NCI-H2227 (cell line): Measurements from ENCODE around the gene XPO5.

Experiments used
- DNase-seq: peaks from one replicate; lab custom pipeline; 2025; ENCODE audit not compliant: unreplicated experiment; lab: John Stamatoyannopoulos, UW

XPO5 gene

DNA sequence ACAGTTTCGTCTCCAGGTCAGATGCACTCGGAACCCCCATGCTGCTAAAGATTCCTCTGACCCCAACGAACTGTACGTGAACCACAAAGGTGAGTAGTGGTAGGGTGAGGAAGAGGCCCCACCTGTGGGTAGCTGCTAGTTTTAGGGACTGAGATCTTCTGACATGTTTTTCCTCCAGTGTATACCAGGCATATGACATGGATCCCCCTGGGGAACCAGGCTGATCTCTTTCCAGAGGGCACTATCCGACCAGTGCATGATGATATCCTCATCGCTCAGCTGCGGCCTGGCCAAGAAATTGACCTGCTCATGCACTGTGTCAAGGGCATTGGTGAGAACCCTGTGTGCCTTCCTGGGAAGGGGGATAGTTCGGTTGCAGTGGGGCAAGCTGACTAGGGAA is 55.7 kb downstream of the XPO5 start:
- no peak for DNase-seq

DNA sequence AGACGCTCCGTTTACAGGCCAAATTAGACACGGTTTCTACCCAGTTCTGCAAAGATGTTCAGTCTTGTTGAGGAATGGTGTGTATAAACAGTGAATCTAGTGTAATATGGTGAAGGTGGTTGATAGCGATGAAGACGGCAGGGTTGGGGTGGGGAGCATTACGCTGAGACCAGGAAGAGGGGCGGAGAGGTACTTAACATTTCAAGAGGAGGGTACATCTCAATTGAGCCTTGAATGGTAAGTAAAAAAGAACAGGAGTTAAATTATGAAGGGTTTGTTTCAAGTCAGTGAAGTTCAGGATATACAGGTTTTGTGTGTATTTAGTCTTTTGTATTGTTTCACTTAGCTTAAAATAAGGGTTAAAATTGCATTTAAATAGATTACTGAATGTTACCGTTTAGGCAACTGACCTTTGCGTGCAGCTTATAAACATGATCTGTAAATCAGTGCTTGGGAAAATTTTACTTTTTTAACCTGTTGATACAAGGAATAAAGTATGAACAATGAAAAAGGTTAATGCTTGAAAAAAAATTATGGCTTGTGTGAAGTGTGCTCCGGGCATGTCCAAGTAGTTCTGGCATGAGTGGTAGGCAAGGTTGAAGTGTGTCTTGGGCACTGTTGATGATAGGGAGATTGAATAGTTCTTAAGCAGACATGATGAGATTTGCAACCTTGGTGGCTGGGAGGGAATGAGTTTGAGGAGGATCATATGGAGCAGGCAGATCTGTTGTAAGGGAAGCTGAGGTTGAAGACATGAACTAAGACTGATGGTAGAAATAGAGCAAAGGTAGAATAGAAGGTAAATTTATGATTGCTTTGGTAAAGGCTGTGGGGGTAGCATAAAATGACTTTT is 58.1 kb downstream of the XPO5 start:
- no peak for DNase-seq

DNA sequence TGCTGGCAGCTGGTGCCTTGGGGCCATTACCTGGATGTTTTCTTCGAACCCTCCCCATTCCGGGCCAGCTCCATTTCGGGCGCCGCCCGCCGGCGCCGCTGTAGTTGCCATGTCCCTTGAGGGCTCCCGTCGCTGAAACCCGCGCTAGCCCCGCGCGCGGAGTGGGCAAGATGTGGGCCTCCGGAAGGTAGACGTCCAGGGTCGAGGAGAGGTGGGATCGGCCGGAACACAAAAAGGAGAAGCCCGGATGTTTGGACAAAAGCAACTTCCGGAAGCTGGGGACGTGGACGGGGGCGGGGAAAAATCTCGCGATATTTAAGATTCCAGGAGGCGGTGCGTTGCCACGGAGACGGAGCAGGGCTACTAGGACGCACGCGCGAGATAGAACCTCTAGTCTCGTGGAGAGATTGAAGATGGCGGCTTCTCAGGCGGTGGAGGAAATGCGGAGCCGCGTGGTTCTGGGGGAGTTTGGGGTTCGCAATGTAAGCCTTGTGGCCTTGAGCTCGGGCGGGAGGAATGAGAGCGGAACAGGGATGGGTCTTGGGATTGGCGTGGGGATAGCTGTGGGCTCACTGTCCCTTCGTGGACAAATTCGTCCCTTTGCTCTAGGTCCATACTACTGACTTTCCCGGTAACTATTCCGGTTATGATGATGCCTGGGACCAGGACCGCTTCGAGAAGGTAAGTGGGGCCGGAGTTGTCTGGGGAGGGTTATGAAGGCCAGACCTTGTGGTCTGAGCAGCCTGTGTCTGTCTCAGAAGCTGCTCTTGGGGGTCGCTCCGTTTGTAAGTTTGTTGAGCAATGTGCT is 58.9 kb downstream of the XPO5 start, which contains the start of the genes POLR1C and YIPF3:
Gene POLR1C, plus strand, starts transcription at position 393 of the 808 bp plus-strand sequence. Its CDS starts 21 bp downstream, at position 414.
Gene YIPF3, minus strand, starts transcription at position 230 of the 808 bp plus-strand sequence. Its CDS starts 119 bp downstream, at position 111.
- peak; percentile 97 for DNase-seq

DNA sequence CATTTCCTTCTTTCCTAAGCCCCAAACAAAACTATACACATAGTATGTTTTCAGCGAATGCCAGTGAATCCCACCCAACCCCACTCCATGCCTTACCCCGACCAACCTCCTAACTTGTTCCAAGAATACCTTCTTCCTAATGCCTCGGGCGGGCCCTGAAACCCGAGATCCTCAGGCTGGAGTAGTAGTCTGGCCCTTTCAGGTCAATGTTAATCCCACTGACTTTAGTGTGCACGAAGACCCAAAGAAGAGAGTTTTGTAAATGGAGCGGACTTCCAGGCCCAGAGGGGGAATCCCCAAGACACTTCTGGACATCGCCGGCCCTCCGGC is 59.5 kb downstream of the XPO5 start:
- DNase-seq: no peak

DNA sequence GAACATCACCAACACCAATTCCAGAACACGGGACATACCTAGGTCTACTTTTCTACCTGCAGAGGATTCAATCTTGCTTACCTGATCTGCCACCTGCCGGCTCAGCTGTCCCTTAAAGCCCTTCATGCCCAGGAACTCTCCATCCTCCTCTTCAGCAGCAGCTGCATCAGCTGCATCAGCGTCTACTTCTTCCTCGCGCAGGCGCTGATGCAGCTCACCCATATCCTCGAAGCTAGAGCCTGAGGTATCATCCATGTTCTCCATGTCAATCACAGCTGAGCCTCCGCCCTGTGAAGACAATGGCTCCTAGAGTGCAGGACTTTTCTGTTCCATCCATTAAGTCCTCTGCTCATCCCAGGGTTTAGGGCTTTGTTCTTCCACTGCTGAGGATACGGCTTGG is 60.0 kb downstream of the XPO5 start:
- peak; percentile 49 for DNase-seq

DNA sequence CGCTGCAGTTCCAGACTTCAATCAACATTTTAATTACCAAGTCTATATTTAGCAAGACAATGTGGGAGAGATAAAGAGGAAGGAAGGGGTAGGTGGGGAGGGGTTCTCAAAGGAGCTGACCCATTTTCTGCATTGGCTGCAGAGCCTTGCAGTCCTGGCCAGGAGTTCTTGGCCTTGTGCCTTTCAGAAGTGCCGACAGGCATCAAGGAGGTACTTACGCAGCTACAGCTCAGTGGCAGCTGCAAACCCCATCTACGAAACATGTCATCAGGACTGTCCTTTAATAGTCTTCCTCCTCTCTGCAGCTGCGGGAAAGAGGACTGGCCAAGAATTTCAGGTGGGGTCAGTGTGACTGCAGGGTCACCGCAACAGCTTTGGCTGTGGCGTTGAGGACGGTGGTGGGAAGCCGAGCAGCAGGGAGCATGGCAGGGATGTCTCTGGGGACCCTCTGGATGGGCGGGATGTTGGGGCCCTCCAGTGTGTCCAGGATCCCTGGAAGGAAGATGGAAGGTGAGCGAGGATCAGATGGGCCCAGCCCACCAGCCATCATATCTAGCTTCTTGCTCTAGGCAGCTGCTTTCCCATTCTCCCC is 63.9 kb downstream of the XPO5 start:
- DNase-seq: no peak

DNA sequence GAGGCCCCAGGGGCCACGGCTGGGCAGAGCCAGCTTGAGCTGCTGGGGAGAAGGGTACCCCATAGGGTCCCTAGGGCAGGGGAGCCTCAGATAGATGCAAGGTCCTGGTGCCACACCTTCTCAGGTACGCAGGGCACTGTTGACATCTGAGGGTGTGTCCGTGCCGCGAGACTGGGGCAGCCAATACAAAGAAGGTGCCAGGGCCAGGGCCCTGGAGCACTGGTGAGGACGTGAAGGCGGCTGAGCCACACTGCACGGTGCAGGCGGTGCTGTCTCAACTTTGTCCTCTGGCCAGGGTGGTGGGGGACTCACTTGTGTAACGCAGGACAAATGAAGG is 65.0 kb downstream of the XPO5 start:
- DNase-seq: no peak

DNA sequence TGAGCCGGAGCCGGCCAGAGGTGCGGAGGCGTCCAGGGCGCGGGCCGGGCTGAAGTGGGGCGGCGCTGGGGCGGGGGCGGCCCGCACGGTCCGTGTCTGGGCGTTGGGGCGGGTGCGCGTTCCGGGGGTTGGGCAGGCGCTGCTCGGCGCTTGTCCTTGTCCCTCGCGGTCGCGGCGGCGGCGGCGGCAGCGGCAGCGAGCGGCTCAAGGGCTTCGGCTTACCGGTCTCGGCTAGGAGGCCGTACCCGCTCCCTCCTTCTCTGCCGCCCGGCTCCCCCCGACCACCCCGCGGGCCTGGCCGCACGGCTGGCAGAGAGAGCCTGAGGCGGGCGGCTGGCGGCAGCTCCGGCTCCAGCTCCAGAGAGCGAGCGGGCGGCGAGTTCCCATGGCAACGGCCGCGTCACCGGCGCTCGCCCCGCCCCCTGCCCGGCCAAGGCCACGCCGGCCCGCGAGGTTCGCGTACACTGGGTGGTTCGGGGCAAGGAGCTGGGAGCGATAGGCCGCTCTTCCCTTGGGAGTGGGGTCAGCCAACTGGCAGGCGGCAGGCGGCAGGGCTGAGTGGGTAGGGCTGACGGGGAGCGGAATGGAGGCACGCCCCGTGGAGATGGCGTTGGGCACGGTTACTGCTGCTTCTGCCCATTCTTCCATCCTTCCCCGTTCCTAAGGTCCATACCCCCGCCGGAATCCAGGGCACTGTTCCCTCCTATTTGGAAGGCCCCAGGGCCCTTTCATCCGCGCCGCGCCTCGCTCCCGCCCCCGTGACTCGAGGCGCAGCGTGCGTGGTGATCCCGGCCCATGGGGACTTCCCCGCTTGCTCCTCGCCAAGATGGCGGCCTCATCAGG is 65.6 kb downstream of the XPO5 start, which contains the start of gene LRRC73:
Gene LRRC73, minus strand, starts transcription at position 363 of the 843 bp plus-strand sequence. CDS start 561 bp downstream, outside the sequence.
- peak; percentile 82 for DNase-seq

DNA sequence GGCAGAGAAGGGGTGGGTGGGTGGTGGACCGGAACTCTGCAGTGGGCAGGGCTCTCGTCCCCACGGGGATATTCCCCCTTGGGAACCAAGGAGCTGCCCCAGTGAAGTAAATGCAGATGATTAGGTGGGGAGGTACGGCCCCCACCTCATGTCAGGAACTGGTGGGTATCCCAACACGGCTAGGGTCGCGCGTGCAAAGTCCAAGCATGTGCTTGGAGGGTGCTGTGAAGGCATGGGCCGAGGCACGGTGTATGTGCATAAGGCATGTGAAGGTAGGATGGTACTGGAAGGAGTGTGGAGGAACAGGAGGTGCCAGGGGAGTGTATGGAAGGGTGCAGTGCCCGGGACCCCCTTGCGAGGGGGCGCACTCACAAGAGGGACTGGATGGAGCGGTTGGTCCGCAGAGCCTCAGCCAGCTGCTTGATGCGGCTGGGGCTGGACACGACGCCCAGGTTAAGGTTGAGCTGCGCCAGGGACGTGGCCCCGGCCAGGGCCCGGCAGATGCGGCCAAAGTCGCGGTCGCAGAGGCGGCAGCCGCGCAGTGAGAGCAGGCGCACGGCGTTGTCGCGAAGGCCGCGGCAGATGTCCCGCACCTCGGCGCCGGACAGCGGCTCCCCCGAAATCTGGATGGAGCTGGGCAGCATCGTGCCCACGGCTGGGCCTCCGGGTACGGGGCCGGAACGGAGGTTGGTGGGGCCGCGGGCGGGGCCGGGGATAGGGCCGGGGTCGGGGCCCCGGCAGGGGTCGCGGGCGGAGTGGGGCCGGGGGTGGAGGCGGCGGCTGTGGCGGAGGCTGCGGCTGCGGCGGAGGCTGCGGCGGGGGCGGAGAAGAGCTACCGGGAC is 66.5 kb downstream of the XPO5 start:
- DNase-seq: no peak

DNA sequence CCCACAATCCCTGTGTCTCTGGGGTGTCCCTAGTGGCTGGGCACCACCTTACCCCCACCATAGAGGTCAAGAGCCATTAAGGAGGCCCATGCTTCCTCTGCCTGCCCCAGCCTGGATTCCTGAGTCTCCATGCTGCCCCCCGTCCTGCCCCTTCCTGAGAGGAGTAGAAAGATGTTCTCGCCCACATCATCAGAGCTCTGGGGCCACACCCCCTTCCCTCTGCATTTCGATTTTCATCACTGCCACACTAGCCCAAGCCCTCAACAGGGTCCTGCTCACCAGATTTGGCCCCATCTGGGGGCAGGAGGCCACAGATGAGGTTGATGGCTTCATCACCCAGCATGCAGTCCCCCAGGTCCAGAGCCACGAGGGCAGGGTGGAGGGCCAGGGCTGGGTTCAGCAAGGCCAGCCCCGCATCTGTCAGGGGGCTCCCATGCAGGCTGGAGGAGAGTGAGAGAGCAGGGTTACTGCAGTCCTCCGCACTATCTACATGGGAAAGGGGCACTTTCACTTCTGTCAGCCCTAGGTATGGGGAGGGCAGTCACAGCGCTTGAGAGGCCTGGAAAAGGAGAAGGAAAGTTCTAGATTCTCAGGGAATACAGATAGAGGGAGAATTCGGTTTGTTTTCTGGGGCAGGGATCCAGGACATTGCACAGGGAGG is 67.2 kb downstream of the XPO5 start:
- DNase-seq: no peak

DNA sequence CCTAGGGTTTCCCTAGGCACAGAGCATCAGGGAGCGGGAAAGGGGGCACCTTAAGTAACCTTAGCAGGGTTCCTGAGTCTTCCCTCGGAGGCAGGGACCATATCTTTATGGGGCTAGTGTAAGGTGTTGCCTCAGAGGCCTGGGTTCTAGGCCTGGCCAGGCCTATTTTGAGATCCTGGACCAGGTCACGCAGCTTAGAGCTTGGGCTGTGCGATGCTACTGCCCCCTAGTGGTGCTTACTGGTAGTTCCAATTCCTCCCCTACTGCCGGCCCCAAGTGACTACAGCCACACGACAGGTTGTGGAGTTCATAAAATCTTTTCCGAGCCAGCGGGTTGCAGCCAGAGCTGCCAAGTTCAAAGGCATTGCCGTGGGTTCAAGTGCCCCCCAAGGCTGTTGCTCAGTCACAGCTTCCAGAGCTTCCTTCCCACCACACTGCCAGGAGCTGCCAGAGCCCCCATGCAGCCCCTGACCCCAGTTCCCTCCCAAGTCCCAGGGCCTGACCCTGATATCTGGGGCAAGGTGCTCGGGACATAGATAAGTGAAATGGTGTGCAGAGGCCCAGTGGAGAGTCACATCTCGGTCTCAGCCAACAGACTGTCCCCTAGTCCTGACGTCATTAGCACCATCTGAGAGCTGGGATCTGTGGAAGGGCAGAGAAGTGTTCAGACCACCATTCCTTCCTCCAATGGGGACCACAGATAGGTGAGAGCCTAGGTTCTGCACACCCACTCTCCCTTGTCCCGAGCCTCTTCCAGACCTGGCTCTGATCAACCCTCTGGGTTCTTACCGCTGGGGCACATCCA is 69.0 kb downstream of the XPO5 start:
- peak; percentile 73 for DNase-seq

DNA sequence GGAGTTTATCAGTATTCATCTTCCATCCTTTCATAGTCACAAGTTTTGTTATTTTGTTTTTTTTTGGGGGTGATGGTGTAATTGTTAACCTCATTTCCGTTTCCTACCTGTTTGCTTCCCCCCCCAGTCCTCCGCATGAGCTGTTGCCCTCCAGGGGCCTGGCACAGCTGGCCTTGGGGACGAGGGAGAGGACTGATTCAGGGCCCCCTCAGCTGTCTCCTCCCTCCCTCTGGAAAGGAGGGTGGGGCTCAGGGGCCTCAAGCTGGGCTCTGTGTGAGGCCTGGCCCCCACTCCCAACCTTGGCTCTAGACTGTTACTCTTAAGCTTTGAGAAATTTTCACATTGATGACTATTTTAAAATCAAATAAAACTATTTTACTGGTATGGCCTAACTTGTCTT is 69.7 kb downstream of the XPO5 start:
- DNase-seq: no peak

DNA sequence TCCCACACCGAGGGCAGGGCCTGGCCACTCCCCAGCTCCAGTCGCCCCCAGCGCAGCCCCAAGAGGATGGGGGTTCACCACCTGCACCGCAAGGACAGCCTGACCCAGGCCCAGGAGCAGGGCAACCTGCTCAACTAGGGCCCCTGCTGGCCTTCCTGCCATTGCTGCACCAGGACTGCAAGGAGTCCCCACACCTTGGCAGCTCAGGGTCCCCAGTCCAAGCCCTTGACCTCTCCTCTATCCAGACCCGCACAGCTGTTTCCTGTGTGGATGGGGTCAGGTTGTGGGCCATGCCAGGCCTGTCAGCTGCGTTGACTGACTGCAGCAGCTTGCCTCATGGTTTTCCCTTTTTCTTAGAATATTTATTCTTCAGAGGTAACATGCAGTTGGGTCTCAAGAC is 70.1 kb downstream of the XPO5 start:
- no peak for DNase-seq

DNA sequence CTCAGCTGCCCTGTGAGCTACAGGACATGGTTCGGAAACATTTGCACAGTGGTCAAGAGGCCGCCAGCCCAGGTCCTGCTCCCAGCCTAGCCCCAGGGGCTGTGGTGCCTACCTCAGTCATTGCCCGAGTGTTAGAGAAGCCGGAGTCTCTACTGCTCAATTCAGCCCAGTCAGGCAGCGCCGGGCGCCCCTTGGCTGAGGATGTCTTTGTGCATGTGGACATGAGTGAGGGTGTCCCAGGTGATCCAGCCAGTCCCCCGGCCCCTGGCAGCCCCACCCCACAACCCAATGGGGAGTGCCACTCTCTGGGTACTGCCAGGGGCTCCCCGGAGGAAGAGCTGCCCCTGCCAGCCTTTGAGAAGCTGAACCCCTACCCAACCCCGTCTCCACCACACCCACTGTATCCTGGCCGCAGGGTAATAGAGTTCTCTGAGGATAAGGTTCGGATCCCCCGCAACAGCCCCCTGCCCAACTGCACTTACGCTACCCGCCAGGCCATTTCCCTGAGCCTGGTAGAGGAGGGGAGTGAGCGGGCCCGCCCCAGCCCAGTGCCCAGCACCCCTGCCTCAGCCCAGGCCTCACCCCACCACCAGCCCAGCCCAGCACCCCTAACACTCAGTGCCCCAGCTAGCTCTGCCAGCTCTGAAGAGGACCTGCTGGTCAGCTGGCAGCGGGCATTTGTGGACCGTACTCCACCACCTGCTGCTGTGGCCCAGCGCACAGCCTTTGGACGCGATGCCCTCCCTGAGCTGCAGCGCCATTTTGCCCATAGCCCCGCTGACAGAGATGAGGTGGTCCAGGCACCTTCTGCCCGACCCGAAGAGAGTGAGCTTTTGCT is 70.9 kb downstream of the XPO5 start:
- no peak for DNase-seq

DNA sequence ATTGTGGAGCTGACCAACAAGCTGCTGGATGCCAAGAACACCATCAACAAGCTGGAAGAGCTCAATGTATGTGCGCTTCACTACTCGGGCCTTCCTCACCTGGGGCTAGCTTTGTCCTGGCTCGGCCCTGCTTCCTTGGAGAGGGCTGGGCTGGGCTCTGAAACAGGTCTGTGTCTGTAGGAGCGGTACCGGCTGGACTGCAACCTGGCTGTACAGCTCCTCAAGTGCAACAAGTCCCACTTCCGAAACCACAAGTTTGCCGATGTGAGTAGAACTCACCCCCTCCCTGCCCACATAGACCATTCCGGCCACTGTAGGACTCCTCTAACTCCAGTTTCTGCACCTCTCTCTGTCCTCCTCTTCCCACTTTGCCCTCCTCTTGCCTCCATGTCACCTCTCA is 72.4 kb downstream of the XPO5 start:
- DNase-seq: no peak

DNA sequence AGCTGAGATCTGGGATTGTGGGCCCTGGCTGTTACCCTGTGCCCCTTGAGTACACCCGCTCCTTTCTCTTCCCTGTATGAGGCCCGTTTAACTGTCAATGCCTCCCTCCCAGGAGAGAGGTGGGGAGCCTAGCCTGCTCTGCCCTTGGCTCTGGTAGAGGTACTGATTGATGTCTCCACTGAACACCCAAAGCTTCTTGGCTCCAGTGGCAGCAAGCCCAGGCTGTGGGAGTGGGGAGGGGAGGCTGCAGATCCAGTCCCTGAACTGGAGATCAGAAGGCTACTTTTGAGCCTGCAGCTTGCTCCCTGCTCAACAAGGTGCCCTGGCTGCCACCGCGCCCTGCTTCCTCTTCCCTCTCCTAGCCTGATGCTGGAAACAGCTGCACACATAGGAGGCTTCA is 73.2 kb downstream of the XPO5 start:
- DNase-seq: no peak

DNA sequence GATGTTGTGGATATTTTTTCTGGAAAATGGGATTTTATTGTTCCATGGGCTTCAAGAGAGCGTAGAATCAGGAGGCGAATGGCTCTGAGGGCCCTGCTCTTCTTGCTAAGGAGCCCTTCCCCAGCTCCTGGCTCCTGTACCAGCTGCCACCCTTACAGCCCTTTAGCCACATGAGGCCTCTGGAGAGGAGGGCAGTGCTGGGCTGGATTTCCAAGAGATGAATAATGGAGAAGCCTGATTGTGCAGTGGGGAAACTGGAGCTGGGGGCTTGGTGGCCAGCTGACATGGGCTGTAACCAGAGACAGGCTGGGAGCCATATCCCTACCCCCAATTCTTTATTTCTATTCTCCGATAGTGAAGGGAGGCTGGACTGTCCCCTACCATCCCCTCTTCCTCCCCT is 74.9 kb downstream of the XPO5 start:
- no peak for DNase-seq
